ENCODE data around the gene FBXW9. TPM values are rescaled to one million over a fixed set of nuclear protein-coding genes. Genes with fewer than 3 reads are reported as not detected.

The FBXW9 gene
- total and polyA plus RNA-seq, 2 experiments from 2014 or later = 9.1 to 10.9 TPM

GRCh38 chr19:12723641-12724426, 27.4 kb upstream of the FBXW9 start, which contains the start of gene TNPO2:
Gene TNPO2, minus strand, starts transcription at chr19:12723932. Its CDS starts 2,955 bp downstream, at chr19:12720977.
- peaks cover 7% of the 10 kb centered on the region for H4K20me1 ChIP-seq (ENCODE audit: insufficient read depth, poor library complexity, severe bottlenecking)
- TF ChIP-seq EZH2phosphoT487 (IDR thresholded peaks at IDR 0.05; ENCODE audit: low read depth, severe bottlenecking, unreplicated experiment) = no peak
- TF ChIP-seq CTCF (IDR thresholded peaks at IDR 0.05; ENCODE audit: poor library complexity) = no peak
- TF ChIP-seq EZH2 (IDR thresholded peaks at IDR 0.05; ENCODE audit: borderline replicate concordance) = no peak
- peaks cover 10% of the 10 kb centered on the region for H3K4me1 ChIP-seq (ENCODE audit: insufficient read depth)
- 4% methylated on average over 28 of the region's 28 CpGs for WGBS (ENCODE audit: low lambda C conversion rate, missing lambda C conversion rate)
- peak; percentile 69 for DNase-seq (ENCODE audit: low spot score)
- no peaks in the 10 kb centered on the region for H3K36me3 ChIP-seq (replicated peaks; ENCODE audit: insufficient read depth, low read depth)
- no peaks in the 10 kb centered on the region for H3K9me2 ChIP-seq (replicated peaks; ENCODE audit: insufficient read depth)
- H3K4me3 ChIP-seq = peak within 1 kb of the TSS; percentile 56
- peak within 1 kb of the TSS; percentile 66 for H3K27ac ChIP-seq
- no peaks in the 10 kb centered on the region for H3K9me3 ChIP-seq (ENCODE audit: low read depth)
- no peaks in the 10 kb centered on the region for H3K27me3 ChIP-seq
- peak within 1 kb of the TSS; percentile 92 for H3K4me2 ChIP-seq
- peaks cover 42% of the 10 kb centered on the region for H3K79me2 ChIP-seq
- H2AFZ ChIP-seq = peak within 1 kb of the TSS; percentile 53

DNA sequence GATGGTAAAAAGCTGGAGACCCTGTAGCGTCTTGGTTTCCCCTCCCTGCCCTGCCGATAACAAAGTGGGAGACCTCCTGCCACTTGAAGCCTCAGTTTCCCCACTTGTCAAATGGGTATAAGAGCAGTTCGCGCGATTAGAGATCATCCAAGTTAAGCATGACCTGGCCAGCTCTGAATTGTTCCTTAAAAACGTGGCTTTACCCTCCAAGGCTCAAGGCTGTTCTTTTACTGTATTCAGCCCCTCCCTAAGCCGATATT, 26.9 kb upstream of the FBXW9 start:
- H3K4me3 ChIP-seq = peak overlapping the region; percentile 56
- H3K79me2 ChIP-seq = peaks cover 47% of the 10 kb centered on the region
- no peak for DNase-seq (ENCODE audit: low spot score)
- peaks cover 10% of the 10 kb centered on the region for H3K4me1 ChIP-seq (ENCODE audit: insufficient read depth)
- peaks cover 7% of the 10 kb centered on the region for H4K20me1 ChIP-seq (ENCODE audit: insufficient read depth, poor library complexity, severe bottlenecking)
- peak overlapping the region; percentile 53 for H2AFZ ChIP-seq
- H3K9me3 ChIP-seq (ENCODE audit: low read depth) = no peaks in the 10 kb centered on the region
- H3K4me2 ChIP-seq = peak overlapping the region; percentile 92
- H3K36me3 ChIP-seq (replicated peaks; ENCODE audit: insufficient read depth, low read depth) = no peaks in the 10 kb centered on the region
- TF ChIP-seq CTCF (IDR thresholded peaks at IDR 0.05; ENCODE audit: poor library complexity) (no peak), EZH2phosphoT487 (IDR thresholded peaks at IDR 0.05; ENCODE audit: low read depth, severe bottlenecking, unreplicated experiment) (no peak), EZH2 (IDR thresholded peaks at IDR 0.05; ENCODE audit: borderline replicate concordance) (no peak)
- H3K27me3 ChIP-seq = no peaks in the 10 kb centered on the region
- peak overlapping the region; percentile 66 for H3K27ac ChIP-seq
- 3% methylated on average over 7 of the region's 7 CpGs for WGBS (ENCODE audit: low lambda C conversion rate, missing lambda C conversion rate)
- no peaks in the 10 kb centered on the region for H3K9me2 ChIP-seq (replicated peaks; ENCODE audit: insufficient read depth)

GRCh38 chr19:12722566-12723380, 26.3 kb upstream of the FBXW9 start:
- WGBS (ENCODE audit: low lambda C conversion rate, missing lambda C conversion rate) = 2% methylated on average over 29 of the region's 32 CpGs
- H2AFZ ChIP-seq = peak overlapping the region; percentile 53
- peak overlapping the region; percentile 99 for H3K4me2 ChIP-seq
- TF ChIP-seq CTCF (IDR thresholded peaks at IDR 0.05; ENCODE audit: poor library complexity) = no peak
- no peak for TF ChIP-seq EZH2 (IDR thresholded peaks at IDR 0.05; ENCODE audit: borderline replicate concordance)
- TF ChIP-seq EZH2phosphoT487 (IDR thresholded peaks at IDR 0.05; ENCODE audit: low read depth, severe bottlenecking, unreplicated experiment) = no peak
- no peaks in the 10 kb centered on the region for H3K9me2 ChIP-seq (replicated peaks; ENCODE audit: insufficient read depth)
- H3K4me1 ChIP-seq (ENCODE audit: insufficient read depth) = peaks cover 10% of the 10 kb centered on the region
- H3K4me3 ChIP-seq = peak overlapping the region; percentile 56
- peaks cover 52% of the 10 kb centered on the region for H3K79me2 ChIP-seq
- peaks cover 7% of the 10 kb centered on the region for H4K20me1 ChIP-seq (ENCODE audit: insufficient read depth, poor library complexity, severe bottlenecking)
- H3K36me3 ChIP-seq (replicated peaks; ENCODE audit: insufficient read depth, low read depth) = no peaks in the 10 kb centered on the region
- no peaks in the 10 kb centered on the region for H3K27me3 ChIP-seq
- DNase-seq (ENCODE audit: low spot score) = peak; percentile 100
- no peaks in the 10 kb centered on the region for H3K9me3 ChIP-seq (ENCODE audit: low read depth)
- peak overlapping the region; percentile 95 for H3K27ac ChIP-seq

All from hepatocyte (in vitro differentiated cells).